GM10266 (cell line): ENCODE measurements around the gene SNTG2.

Experiments
- DNase-seq: peaks from one replicate; pipeline ENCODE4 v3.0.0; 2012; ENCODE audit errors: extremely low spot score
- TF ChIP-seq, protein P1 (sequence below): IDR thresholded peaks from 2 replicates; pipeline ENCODE4 v1.5.1; 2012; ENCODE audit warnings: mild to moderate bottlenecking, low read depth; ENCODE audit not compliant: control insufficient read depth, insufficient read depth; ENCODE audit errors: missing control alignments

The SNTG2 gene

DNA sequence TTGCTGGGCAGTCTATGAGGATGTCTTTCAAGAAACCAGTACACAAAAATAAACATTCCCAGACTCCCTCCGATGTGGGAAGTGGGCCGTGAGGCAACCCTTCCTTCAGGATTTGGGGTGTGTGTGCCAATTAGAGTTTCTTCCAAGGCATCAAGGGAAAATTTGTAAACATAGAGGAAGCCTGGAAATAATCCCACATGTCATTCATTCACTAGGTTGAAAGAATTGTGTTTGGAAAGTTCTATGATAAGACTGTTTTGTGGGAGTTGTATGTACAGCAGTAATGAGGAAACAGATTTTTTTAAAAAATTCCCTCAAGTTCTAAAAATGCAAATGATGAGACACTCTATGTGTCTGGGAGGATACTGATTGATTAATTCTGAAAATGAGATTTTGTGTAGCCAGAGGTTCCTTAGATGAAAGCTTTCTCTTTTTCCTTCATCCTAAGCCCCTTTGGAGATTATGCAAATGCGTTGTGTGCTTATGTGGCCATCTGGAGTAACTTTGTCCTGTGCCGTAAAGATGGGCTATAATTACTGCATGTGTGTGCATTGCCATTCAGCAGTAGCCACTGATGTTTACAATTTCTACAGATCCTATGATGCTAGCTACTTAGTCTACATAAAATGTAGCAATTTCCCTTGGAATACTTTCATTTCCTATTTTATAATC, 354.8 kb downstream of the SNTG2 start:
- no peak for DNase-seq
- TF ChIP-seq, protein P1, sequence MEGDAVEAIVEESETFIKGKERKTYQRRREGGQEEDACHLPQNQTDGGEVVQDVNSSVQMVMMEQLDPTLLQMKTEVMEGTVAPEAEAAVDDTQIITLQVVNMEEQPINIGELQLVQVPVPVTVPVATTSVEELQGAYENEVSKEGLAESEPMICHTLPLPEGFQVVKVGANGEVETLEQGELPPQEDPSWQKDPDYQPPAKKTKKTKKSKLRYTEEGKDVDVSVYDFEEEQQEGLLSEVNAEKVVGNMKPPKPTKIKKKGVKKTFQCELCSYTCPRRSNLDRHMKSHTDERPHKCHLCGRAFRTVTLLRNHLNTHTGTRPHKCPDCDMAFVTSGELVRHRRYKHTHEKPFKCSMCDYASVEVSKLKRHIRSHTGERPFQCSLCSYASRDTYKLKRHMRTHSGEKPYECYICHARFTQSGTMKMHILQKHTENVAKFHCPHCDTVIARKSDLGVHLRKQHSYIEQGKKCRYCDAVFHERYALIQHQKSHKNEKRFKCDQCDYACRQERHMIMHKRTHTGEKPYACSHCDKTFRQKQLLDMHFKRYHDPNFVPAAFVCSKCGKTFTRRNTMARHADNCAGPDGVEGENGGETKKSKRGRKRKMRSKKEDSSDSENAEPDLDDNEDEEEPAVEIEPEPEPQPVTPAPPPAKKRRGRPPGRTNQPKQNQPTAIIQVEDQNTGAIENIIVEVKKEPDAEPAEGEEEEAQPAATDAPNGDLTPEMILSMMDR: no peak

DNA sequence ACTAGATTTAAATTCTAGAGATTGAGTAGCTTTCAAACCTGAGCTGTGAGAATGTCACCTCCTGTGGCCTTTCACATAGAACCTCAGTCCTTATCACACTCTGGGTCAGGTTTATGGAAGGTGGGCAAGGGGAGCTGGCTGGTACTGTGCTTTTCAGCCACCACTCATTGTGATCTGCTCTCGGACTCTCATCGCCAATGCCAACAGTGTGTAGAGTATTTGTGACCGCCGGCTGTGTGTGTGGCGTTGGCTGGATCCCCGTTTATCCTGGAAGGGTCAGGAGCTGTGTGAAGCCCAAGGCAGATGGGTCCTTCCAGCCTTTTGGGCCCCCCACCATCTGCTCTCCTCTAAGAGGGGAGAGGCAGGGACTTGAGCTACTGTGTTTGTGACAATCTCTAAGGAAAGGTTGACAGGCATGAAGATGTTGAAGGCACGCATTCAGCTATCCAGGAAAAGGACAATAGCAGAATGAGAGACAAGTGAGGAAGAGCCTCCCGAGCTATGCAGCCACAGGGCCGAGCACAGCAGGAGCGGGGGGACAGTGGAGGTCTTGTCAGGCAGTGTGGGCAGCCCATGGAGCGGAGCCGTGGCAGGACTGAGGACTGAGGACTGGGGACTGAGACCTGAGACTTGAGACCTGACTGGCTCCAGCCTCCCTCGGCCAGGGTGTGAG, 355.5 kb downstream of the SNTG2 start:
- TF ChIP-seq, protein P1: no peak
- DNase-seq: no peak

DNA sequence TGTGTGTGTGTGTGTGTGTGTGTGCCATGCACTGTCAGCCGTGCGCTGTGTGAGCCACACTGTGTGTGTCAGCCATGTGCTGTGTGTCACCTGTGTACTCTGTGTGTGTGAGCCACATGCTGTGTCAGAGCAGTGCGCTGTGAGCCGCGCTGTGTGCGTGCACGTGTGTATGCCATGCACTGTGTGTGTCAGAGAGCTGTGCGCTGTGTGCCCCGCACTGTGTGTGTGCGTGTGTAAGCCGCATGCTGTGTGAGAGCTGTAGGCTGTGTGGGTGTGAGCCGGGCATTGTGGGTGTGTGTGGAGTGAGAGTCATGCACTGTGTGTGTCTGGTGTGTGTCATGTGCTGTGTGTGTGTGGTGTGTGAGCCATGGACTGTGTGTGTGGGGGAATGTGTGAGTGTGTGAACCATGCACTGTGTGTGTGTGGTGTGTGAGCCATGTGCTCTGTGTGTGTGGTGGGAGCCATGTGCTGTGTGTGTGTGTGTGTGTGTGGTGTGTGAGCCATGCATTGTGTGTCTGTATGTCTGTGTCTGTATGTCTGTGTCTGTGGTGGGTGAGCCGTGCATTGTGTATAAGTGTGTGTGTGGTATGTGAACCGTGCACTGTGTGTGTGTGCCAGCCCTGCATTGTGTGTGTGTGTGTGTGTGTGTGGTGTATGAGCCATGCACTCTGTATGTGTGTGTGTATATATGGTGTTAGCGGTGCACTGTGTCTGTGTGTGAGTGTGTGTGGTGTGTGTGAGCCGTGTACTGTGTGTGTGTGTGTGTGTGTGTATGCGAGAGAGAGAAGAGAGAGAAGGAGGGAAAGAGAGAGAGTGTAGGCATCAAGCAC, 356.3 kb downstream of the SNTG2 start:
- DNase-seq: no peak

DNA sequence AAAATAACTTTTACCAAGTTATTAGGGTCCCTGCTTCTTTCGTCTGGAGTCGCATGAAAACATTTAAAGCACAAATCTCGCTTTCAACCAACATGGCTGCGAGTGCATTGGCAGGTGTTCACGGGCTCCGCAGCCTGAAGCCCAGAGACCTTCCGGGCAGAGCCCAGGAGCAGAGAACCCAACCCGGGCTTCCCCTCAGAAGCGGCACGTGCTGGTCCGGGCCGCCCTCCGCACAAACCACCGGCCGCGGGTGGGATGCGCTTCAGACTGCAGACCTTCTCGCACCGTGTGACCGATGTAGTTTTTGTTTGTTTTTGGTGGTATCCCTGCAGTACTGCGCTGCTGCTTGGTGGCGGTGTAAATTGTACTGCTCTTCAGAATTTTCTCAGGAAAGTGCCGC, 357.0 kb downstream of the SNTG2 start:
- TF ChIP-seq, protein P1: no peak
- DNase-seq: no peak

More for the DNA sequence above, 356.3 kb downstream of the SNTG2 start:
- TF ChIP-seq, protein P1: no peak

DNA sequence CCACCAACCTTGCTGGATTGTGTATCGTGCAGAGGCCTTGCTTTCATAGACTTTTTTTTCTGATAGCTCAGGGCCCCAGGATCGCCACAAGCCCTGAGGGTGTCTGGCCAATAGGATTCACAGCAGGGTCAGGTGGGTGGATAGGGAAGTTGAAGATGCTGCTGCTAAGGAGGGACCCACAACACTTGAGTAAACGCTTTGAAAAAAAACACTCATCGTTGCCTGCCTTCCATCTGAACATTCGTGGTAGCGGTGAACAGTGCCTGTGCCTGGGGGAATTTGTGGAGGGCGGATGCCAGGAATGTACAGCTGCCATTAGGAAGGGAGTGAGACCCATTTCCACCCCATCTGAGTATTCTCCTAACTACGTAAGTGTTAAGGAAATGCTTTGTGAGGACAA, 358.0 kb downstream of the SNTG2 start:
- DNase-seq: no peak
- TF ChIP-seq, protein P1: no peak

DNA sequence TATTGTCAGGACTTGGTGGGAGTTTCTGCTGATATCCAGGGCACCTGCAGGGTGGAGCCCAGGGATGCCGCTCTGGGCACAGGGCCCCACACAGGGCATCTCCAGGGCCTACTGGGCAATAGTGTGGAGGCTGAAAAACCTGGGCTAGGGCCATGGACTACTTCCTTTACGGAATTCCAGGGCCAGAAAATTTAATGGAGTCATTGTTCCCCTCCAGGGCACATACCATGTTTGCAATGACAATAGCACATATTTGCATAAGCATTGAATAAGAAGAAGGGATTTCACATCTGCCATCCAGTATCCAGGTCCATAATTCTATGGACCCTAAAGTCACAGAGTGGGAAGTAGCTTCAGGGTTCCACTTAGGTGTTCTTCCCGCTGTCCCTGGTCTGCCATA, 358.9 kb downstream of the SNTG2 start:
- TF ChIP-seq, protein P1: no peak
- no peak for DNase-seq
